Epidermal melanocyte (primary cell): ENCODE results near the gene ZNF829.

Source experiments
- DNase-seq: peaks from one replicate; pipeline ENCODE4 v3.0.0; 2011; ENCODE audit warnings: low spot score; ENCODE audit not compliant: insufficient read length

The ZNF829 gene

GRCh38 chr19:36915992-36916830 is at the start of gene ZNF829, which contains the start of gene ZNF568:
ZNF829 (minus strand) TSS chr19:36916291; CDS start chr19:36915167, 1,124 bp downstream.
ZNF568 (plus strand) TSS chr19:36916332; CDS start chr19:36922771, 6,439 bp downstream.
- DNase-seq = peak; percentile 60

GRCh38 chr19:36963280-36963679 is 47.2 kb upstream of the ZNF829 start:
- no peak for DNase-seq

GRCh38 chr19:36962346-36962745 is 46.3 kb upstream of the ZNF829 start:
- no peak for DNase-seq

- DNase-seq = no peak
These were observed 34.4 kb upstream of the ZNF829 start for GRCh38 chr19:36950335-36951119.

GRCh38 chr19:36939153-36939552 is 23.1 kb upstream of the ZNF829 start:
- no peak for DNase-seq

- no peak for DNase-seq
These were observed 15.6 kb upstream of the ZNF829 start for GRCh38 chr19:36931684-36932083.

GRCh38 chr19:36918090-36918489 is 2.0 kb upstream of the ZNF829 start:
- no peak for DNase-seq

- no peak for DNase-seq
These were observed 900 bp upstream of the ZNF829 start for GRCh38 chr19:36916991-36917390.

GRCh38 chr19:36898422-36898821 is 17.7 kb downstream of the ZNF829 start:
- no peak for DNase-seq

- no peak for DNase-seq
These were observed 21.2 kb downstream of the ZNF829 start for GRCh38 chr19:36894849-36895383.

GRCh38 chr19:36891768-36892357 is 24.2 kb downstream of the ZNF829 start:
- no peak for DNase-seq

GRCh38 chr19:36876993-36877938 is 38.8 kb downstream of the ZNF829 start:
- DNase-seq = no peak

GRCh38 chr19:36851898-36852297 is 64.2 kb downstream of the ZNF829 start:
- no peak for DNase-seq

- peak; percentile 86 for DNase-seq
These were observed 65.3 kb downstream of the ZNF829 start, which contains the start of gene ZNF345 for GRCh38 chr19:36850559-36851442. ZNF345 (plus strand) TSS chr19:36850876; CDS start chr19:36876831, 25,955 bp downstream.

GRCh38 chr19:36849701-36850558 is 66.2 kb downstream of the ZNF829 start:
- DNase-seq = peak; percentile 87

- DNase-seq = no peak
These were observed 68.1 kb downstream of the ZNF829 start for GRCh38 chr19:36847968-36848367.

GRCh38 chr19:36838784-36839324 is 77.2 kb downstream of the ZNF829 start:
- DNase-seq = no peak
